Activated T-cell treated with anti-CD3 and anti-CD28 coated beads, Interleukin-2, amount 50 U/mL, for 72 hours (primary cell): Measurements from ENCODE around the gene ADORA2A. TPM values are rescaled to one million over a fixed set of nuclear protein-coding genes. Genes with fewer than 3 reads are reported as not detected.

Experiments used
- ATAC-seq, 2 donors: fragments of 150-1000 bp; cut with Tn5 transposase; replicated peaks in 1 of 2; 2 replicates each; pipeline ENCODE4 v1.10.0; 2021; ENCODE audit warnings: moderate library complexity in 2 of 2, mild to moderate bottlenecking in 1 of 2
- DNase-seq, 2 donors: peaks; one replicate each; pipeline ENCODE4 v3.0.0; 2021 to 2022; ENCODE audit warnings: mixed read lengths in 1 of 2
- H3K27ac Mint-ChIP-seq: one replicate; pipeline ENCODE4 v1.8.0; 2022; ENCODE audit warnings: mild to moderate bottlenecking, moderate library complexity, mixed read lengths
- H3K27me3 Mint-ChIP-seq: one replicate; pipeline ENCODE4 v1.8.0; 2022; ENCODE audit warnings: low read depth, mixed read lengths
- H3K36me3 Mint-ChIP-seq, 2 donors: one replicate each; pipeline ENCODE4 v1.8.0; 2022; ENCODE audit warnings: mixed read lengths in 2 of 2, mild to moderate bottlenecking in 1 of 2; ENCODE audit not compliant: insufficient read depth in 2 of 2
- H3K4me1 Mint-ChIP-seq: one replicate; pipeline ENCODE4 v1.8.0; 2022; ENCODE audit warnings: low read depth, mixed read lengths
- H3K4me3 Mint-ChIP-seq, 2 donors: one replicate each; pipeline ENCODE4 v1.8.0; 2022; ENCODE audit warnings: mild to moderate bottlenecking in 2 of 2, mixed read lengths in 2 of 2, moderate library complexity in 2 of 2
- H3K9me3 Mint-ChIP-seq, 2 donors: one replicate each; pipeline ENCODE4 v1.8.0; 2022; ENCODE audit warnings: mixed read lengths in 2 of 2
- total RNA-seq, 2 donors: library from RNA; stranded (reverse); gene quantifications; one replicate each; pipeline ENCODE4 v1.2.3, GENCODE V29; 2022

ADORA2A gene
- total RNA-seq, 2 donors from 2014 or later: 34.6 to 41.2 TPM

- no peak overlapping the region for H3K27ac Mint-ChIP-seq
- ATAC-seq: no peak
Measured at GRCh38 chr22:24416611-24417010, 10.8 kb upstream of the ADORA2A start.

GRCh38 chr22:24417200-24417599, 10.2 kb upstream of the ADORA2A start:
- no peaks in the 10 kb centered on the region for H3K9me3 Mint-ChIP-seq
- H3K4me1 Mint-ChIP-seq: peaks cover 2% of the 10 kb centered on the region
- H3K27ac Mint-ChIP-seq: no peak overlapping the region
- no peak for DNase-seq
- no peak for ATAC-seq
- no peak overlapping the region for H3K4me3 Mint-ChIP-seq
- H3K27me3 Mint-ChIP-seq: no peaks in the 10 kb centered on the region
- peaks cover 1% of the 10 kb centered on the region in 2 donors for H3K36me3 Mint-ChIP-seq

More at GRCh38 chr22:24416611-24417010, 10.8 kb upstream of the ADORA2A start:
- H3K36me3 Mint-ChIP-seq: peaks cover 1% of the 10 kb centered on the region in 2 donors
- no peaks in the 10 kb centered on the region for H3K9me3 Mint-ChIP-seq
- no peaks in the 10 kb centered on the region for H3K4me1 Mint-ChIP-seq
- no peaks in the 10 kb centered on the region for H3K27me3 Mint-ChIP-seq
- DNase-seq: no peak
- no peak overlapping the region for H3K4me3 Mint-ChIP-seq

- Mint-ChIP-seq H3K27me3 (no peaks in the 10 kb centered on the region), H3K4me1 (peaks cover 9% of the 10 kb centered on the region), H3K9me3 (no peaks in the 10 kb centered on the region), H3K4me3 (no peak overlapping the region), H3K36me3 (peaks cover 1% of the 10 kb centered on the region in 2 donors), H3K27ac (no peak overlapping the region)
- no peak for DNase-seq
- ATAC-seq: no peak
Measured at GRCh38 chr22:24417901-24418641, 9.3 kb upstream of the ADORA2A start.

GRCh38 chr22:24418786-24419474, 8.5 kb upstream of the ADORA2A start:
- DNase-seq (no peak), ATAC-seq (no peak)
- Mint-ChIP-seq H3K4me1 (peaks cover 9% of the 10 kb centered on the region), H3K4me3 (no peak overlapping the region), H3K27me3 (no peaks in the 10 kb centered on the region), H3K27ac (no peak overlapping the region), H3K36me3 (peaks cover 1% of the 10 kb centered on the region in 2 donors), H3K9me3 (no peaks in the 10 kb centered on the region)

- Mint-ChIP-seq H3K4me1 (peaks cover 9% of the 10 kb centered on the region), H3K9me3 (no peaks in the 10 kb centered on the region), H3K27me3 (no peaks in the 10 kb centered on the region), H3K4me3 (no peak overlapping the region), H3K27ac (no peak overlapping the region), H3K36me3 (peaks cover 1% of the 10 kb centered on the region in 2 donors)
- ATAC-seq: no peak
- no peak for DNase-seq
Measured at GRCh38 chr22:24419475-24419850, 7.9 kb upstream of the ADORA2A start.

- Mint-ChIP-seq H3K4me3 (no peak overlapping the region), H3K9me3 (no peaks in the 10 kb centered on the region), H3K36me3 (peaks cover under 1% of the 10 kb centered on the region in 2 donors), H3K4me1 (peaks cover 10% of the 10 kb centered on the region), H3K27me3 (no peaks in the 10 kb centered on the region), H3K27ac (no peak overlapping the region)
- no peak for ATAC-seq
- no peak for DNase-seq
Measured at GRCh38 chr22:24420072-24420976, 7.1 kb upstream of the ADORA2A start.

GRCh38 chr22:24420977-24421343, 6.4 kb upstream of the ADORA2A start:
- H3K27ac Mint-ChIP-seq: no peak overlapping the region
- no peaks in the 10 kb centered on the region for H3K36me3 Mint-ChIP-seq
- ATAC-seq (no peak), DNase-seq (no peak)
- H3K27me3 Mint-ChIP-seq: no peaks in the 10 kb centered on the region
- H3K4me3 Mint-ChIP-seq: no peak overlapping the region
- no peaks in the 10 kb centered on the region for H3K9me3 Mint-ChIP-seq
- peaks cover 17% of the 10 kb centered on the region for H3K4me1 Mint-ChIP-seq

GRCh38 chr22:24421428-24421931, 5.9 kb upstream of the ADORA2A start:
- no peak overlapping the region for H3K27ac Mint-ChIP-seq
- no peak overlapping the region for H3K4me3 Mint-ChIP-seq
- peaks cover 22% of the 10 kb centered on the region for H3K4me1 Mint-ChIP-seq
- ATAC-seq: peak in 1 of 2 donors; percentile 24
- DNase-seq: peak in 1 of 2 donors; percentile 42
- no peaks in the 10 kb centered on the region for H3K36me3 Mint-ChIP-seq
- no peaks in the 10 kb centered on the region for H3K27me3 Mint-ChIP-seq
- H3K9me3 Mint-ChIP-seq: no peaks in the 10 kb centered on the region

GRCh38 chr22:24422102-24422665, 5.2 kb upstream of the ADORA2A start:
- peak overlapping the region; percentile 10 for H3K27ac Mint-ChIP-seq
- peaks cover 29% of the 10 kb centered on the region for H3K4me1 Mint-ChIP-seq
- no peak for DNase-seq
- no peak for ATAC-seq
- H3K27me3 Mint-ChIP-seq: no peaks in the 10 kb centered on the region
- no peaks in the 10 kb centered on the region for H3K36me3 Mint-ChIP-seq
- peak overlapping the region; percentile 28 to 70 for H3K4me3 Mint-ChIP-seq
- H3K9me3 Mint-ChIP-seq: no peaks in the 10 kb centered on the region

GRCh38 chr22:24423519-24424000, 3.8 kb upstream of the ADORA2A start:
- DNase-seq (peak; percentile 70 to 88), ATAC-seq (peak; percentile 39 to 56)
- peaks cover 39% of the 10 kb centered on the region for H3K4me1 Mint-ChIP-seq
- H3K27ac Mint-ChIP-seq: no peak overlapping the region
- H3K27me3 Mint-ChIP-seq: no peaks in the 10 kb centered on the region
- peaks cover 0 to 4% of the 10 kb centered on the region in 2 donors for H3K36me3 Mint-ChIP-seq
- peak overlapping the region; percentile 63 to 81 for H3K4me3 Mint-ChIP-seq
- no peaks in the 10 kb centered on the region for H3K9me3 Mint-ChIP-seq

- H3K9me3 Mint-ChIP-seq: no peaks in the 10 kb centered on the region
- peaks cover 0 to 4% of the 10 kb centered on the region in 2 donors for H3K36me3 Mint-ChIP-seq
- H3K4me1 Mint-ChIP-seq: peaks cover 45% of the 10 kb centered on the region
- H3K27me3 Mint-ChIP-seq: no peaks in the 10 kb centered on the region
- H3K4me3 Mint-ChIP-seq: peak overlapping the region; percentile 77 to 85
- DNase-seq (peak; percentile 64 to 68), ATAC-seq (peak; percentile 23 to 46)
- H3K27ac Mint-ChIP-seq: no peak overlapping the region
Measured at GRCh38 chr22:24424001-24424900, 3.1 kb upstream of the ADORA2A start.
